ENCODE measurements around the gene NEUROD2.

The NEUROD2 gene

DNA sequence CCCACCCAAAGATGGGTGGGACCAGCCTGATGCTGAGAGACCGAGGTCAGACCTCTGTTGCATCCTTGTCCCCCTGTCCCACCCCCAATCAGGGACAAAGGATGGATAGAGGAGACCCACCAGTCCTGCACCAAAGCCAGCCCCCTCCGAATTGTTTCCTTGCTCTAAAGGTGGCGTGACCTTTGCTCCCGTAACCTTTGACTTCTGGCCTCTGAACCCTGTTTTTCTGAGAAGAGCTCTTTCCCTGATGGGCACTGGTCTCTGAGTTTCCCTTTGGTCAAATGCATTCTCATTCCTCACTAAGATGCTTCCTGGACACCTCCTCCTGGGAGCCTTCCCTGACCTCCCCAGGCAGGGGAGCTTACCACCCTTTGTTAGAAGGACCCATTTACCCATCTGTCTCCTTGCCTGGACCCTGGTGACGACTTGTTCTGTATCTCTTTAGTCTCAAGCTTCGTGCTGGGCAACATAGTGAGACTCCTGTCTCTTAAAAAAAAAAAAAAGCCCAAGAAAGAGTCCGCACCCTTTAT is 5.3 kb upstream of the NEUROD2 start:
- H3K4me3 ChIP-seq (ENCODE audit: low read depth, low read length): no peak overlapping the region
- no peak for TF ChIP-seq CTCF (IDR thresholded peaks at IDR 0.05; ENCODE audit: borderline replicate concordance, insufficient read depth, low read depth, low read length)

- no peak overlapping the region for H3K4me3 ChIP-seq (ENCODE audit: low read depth, low read length)
- TF ChIP-seq CTCF (IDR thresholded peaks at IDR 0.05; ENCODE audit: borderline replicate concordance, insufficient read depth, low read depth, low read length): no peak
Observed at GRCh38 chr17:39612291-39612894, 4.7 kb upstream of the NEUROD2 start.

- no peak for TF ChIP-seq CTCF (IDR thresholded peaks at IDR 0.05; ENCODE audit: borderline replicate concordance, insufficient read depth, low read depth, low read length)
- no peak overlapping the region for H3K4me3 ChIP-seq (ENCODE audit: low read depth, low read length)
Observed at GRCh38 chr17:39611401-39612112, 3.8 kb upstream of the NEUROD2 start.

DNA sequence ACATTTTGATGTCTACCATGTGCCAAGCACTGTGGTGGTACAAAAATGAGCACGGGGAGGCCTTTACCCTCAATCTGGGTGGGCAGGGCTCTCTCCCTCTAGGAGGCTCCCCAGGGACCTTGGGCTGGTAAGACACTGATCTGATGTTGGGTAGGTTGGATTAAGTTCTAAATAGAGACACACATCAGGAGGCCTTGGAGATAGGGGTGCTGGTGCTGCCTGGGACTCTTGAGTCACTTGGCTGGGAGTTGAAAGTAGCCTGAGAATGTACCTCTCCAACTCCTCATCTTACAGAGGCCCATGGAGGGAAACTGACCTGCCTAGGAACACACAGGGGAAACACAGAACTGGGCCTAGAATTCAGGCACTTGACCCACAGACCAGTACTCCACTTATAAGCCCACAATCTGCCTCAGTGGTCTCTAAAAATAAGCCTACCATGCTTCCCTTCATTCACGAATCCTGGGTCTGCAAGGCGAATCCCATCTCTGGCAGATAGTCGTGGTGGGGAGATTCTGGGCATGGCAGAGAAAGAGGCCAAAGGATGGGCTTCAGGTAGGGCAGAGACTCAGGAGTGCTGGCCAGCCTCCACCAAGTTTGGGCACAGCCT is 1.8 kb upstream of the NEUROD2 start:
- H3K4me3 ChIP-seq (ENCODE audit: low read depth, low read length): no peak overlapping the region
- TF ChIP-seq CTCF (IDR thresholded peaks at IDR 0.05; ENCODE audit: borderline replicate concordance, insufficient read depth, low read depth, low read length): no peak

- H3K4me3 ChIP-seq (ENCODE audit: low read depth, low read length): no peak overlapping the region
- TF ChIP-seq CTCF (IDR thresholded peaks at IDR 0.05; ENCODE audit: borderline replicate concordance, insufficient read depth, low read depth, low read length): no peak
Observed at GRCh38 chr17:39608142-39608981, 642 bp upstream of the NEUROD2 start.

DNA sequence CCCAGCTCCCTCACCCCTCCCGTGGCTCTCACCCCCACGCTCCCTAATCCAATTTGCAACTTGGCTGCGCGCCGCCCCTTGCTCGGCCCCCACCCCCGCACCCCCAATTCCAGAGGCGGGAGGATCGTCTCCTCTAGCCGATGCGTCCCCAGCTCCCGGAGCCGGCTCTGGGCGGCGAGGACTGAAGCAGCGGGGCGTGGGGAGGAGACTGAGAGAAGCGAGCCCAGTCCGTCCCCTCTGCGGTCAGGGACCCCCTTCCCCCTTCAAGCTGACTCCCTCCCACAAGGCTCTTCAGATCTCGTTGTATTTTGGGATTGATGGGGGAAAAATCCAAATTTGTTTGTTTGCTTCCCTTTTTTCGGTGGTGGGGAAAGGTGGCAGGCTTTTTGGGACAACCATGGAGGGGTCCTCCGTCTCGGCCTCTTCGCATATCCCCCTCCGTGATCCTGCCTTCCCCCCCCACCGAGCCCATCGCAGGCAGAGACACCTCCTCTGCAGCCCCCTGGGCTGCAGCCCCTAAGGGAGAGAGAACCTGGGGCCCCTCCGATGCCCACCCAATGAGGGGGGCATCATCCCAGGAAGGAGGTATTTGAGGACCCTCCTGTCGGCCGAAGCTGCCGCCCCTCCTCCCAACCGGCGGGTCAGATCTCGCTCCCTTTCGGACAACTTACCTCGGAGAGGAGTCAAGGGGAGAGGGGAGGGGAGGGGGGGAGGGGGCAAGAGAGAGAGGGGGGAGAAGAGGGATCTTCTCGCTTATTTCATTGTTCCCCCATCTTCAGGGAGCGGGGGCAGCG is 466 bp downstream of the NEUROD2 start:
- TF ChIP-seq CTCF (IDR thresholded peaks at IDR 0.05; ENCODE audit: borderline replicate concordance, insufficient read depth, low read depth, low read length): no peak
- H3K4me3 ChIP-seq (ENCODE audit: low read depth, low read length): no peak overlapping the region

All from GM12875 (cell line).